B cell (primary cell): ENCODE data around the gene CMIP.

Source experiments
- EZH2 ChIP-seq: IDR thresholded peaks from 2 replicates; pipeline ENCODE4 v1.6.1; 2012; ENCODE audit warnings: borderline replicate concordance, low read depth, mild to moderate bottlenecking, moderate library complexity, low read length; ENCODE audit not compliant: insufficient read depth, poor library complexity, severe bottlenecking
- TF ChIP-seq, protein P1 (sequence below): fragments of 200-600 bp; IDR thresholded peaks from one replicate; pipeline ENCODE4 v1.8.0; 2022; ENCODE audit warnings: antibody characterized with exemption, mild to moderate bottlenecking

DNA sequence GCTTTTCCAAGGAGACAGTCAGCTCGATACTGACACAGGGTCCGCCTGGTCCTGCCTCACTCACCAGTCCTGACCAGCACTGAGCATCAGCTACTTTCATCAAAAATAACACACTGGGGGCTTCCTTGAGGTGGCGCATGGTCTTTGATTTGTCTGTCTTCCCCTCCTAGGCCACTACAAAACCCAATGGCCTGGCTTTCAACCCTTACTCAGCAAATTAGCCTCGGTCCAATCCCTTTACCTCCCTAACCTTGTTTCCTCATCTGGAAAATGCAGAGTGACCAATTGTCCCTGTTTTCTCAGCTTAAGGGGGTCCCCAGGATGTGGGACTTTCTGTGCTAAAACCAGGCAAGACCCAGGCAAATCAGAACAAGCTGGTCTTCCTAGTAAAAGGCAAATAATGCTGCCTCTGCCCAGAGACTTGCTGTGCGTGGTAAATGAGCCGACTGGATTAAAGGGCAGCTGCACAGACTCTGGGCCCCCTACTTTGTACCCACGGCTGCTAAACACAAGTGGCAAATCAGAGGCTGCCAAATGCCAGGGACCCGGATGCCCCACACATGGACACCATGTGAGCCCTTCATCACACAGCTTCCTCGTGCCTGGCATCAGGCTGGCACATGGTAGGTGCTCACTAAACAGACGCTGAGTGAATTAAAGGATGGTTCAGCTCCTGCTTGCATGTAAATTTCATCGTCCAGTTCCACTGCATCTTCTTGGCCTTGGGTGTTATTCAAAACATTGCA, 31.2 kb upstream of the CMIP start:
- TF ChIP-seq, protein P1, sequence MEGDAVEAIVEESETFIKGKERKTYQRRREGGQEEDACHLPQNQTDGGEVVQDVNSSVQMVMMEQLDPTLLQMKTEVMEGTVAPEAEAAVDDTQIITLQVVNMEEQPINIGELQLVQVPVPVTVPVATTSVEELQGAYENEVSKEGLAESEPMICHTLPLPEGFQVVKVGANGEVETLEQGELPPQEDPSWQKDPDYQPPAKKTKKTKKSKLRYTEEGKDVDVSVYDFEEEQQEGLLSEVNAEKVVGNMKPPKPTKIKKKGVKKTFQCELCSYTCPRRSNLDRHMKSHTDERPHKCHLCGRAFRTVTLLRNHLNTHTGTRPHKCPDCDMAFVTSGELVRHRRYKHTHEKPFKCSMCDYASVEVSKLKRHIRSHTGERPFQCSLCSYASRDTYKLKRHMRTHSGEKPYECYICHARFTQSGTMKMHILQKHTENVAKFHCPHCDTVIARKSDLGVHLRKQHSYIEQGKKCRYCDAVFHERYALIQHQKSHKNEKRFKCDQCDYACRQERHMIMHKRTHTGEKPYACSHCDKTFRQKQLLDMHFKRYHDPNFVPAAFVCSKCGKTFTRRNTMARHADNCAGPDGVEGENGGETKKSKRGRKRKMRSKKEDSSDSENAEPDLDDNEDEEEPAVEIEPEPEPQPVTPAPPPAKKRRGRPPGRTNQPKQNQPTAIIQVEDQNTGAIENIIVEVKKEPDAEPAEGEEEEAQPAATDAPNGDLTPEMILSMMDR, result no peak
- TF ChIP-seq EZH2, result no peak
